B cell (primary cell): ENCODE data around the gene SLC3A2. TPM values are rescaled to one million over a fixed set of nuclear protein-coding genes. Genes with fewer than 3 reads are reported as not detected.

Experiments used
- ATAC-seq: fragments of 200-7000 bp; cut with Tn5 transposase; one replicate; pipeline ENCODE4 v1.10.0; 2021; ENCODE audit warnings: low read depth, mild to moderate bottlenecking, moderate number of reproducible peaks, moderate library complexity
- CTCF ChIA-PET: fragments of 350-600 bp; sonication (Branson Sonifier 250); formaldehyde crosslinking; loops from one replicate; lab custom pipeline; 2021; ENCODE audit warnings: antibody characterized with exemption, inconsistent platforms; lab: Charles Lee
- POLR2A ChIA-PET: fragments of 350-600 bp; sonication (Branson Sonifier 250); formaldehyde crosslinking; loops from one replicate; lab custom pipeline; 2021; ENCODE audit warnings: antibody characterized with exemption; lab: Charles Lee
- DNase-seq: peaks from one replicate; pipeline ENCODE4 v3.0.0; 2013
- H2AFZ ChIP-seq: 2 replicates; pipeline ENCODE4 v1.6.1; 2012; ENCODE audit warnings: mild to moderate bottlenecking, low read depth, low read length; ENCODE audit not compliant: insufficient read depth, poor library complexity, severe bottlenecking
- H3K27ac ChIP-seq, 2 donors: 1 replicate in 1 of 2; 2 replicates in 1 of 2; pipeline ENCODE4 v1.5.1; 2012 to 2013; ENCODE audit warnings: low read length in 2 of 2, mild to moderate bottlenecking in 2 of 2, moderate library complexity in 1 of 2
- H3K27me3 ChIP-seq, 4 experiments: fragments of 200-600 bp in 1 of 4; sonication (generic) in 1 of 4; replicated peaks in 1 of 4; 1 replicate in 2 of 4; 2 replicates in 2 of 4; pipeline versions ENCODE4 v1.6.1 to v1.7.0; 2013 to 2016; ENCODE audit warnings: low read length in 3 of 4, mild to moderate bottlenecking in 2 of 4, mixed read lengths in 1 of 4, moderate library complexity in 1 of 4; ENCODE audit not compliant: insufficient read depth in 4 of 4, control insufficient read depth in 3 of 4; ENCODE audit errors: control extremely low read depth in 1 of 4
- H3K36me3 ChIP-seq, 2 experiments: replicated peaks in 1 of 2; 1 replicate in 1 of 2; 2 replicates in 1 of 2; pipeline versions ENCODE4 v1.6.1 to v1.7.1; 2013; ENCODE audit warnings: low read length in 1 of 2; ENCODE audit not compliant: insufficient read depth in 2 of 2, control insufficient read depth in 1 of 2; ENCODE audit errors: control extremely low read depth in 1 of 2, extremely low read depth in 1 of 2
- H3K4me1 ChIP-seq, 2 donors: fragments of 200-600 bp in 1 of 2; sonication (generic) in 1 of 2; 1 replicate in 1 of 2; 2 replicates in 1 of 2; pipeline versions ENCODE4 v1.5.1 to v1.6.1; 2013 to 2017; ENCODE audit warnings: low read length in 2 of 2; ENCODE audit not compliant: control insufficient read depth in 2 of 2, insufficient read depth in 2 of 2
- H3K4me2 ChIP-seq: replicated peaks from 2 replicates; pipeline ENCODE3; 2012; ENCODE audit warnings: mild to moderate bottlenecking, low read depth, low read length; ENCODE audit not compliant: poor library complexity, severe bottlenecking
- H3K4me3 ChIP-seq, 5 experiments: fragments of 200-600 bp in 1 of 5; sonication (generic) in 1 of 5; 1 replicate in 3 of 5; 2 replicates in 2 of 5; pipeline versions ENCODE4 v1.5.1 to v1.7.0; 2011 to 2016; ENCODE audit warnings: low read length in 4 of 5, mild to moderate bottlenecking in 4 of 5, low read depth in 2 of 5, control low read depth in 1 of 5, moderate library complexity in 1 of 5; ENCODE audit not compliant: insufficient read depth in 1 of 5; ENCODE audit errors: control extremely low read depth in 1 of 5, extremely low read depth in 1 of 5
- H3K79me2 ChIP-seq: fragments of 200-600 bp; sonication (generic); one replicate; pipeline ENCODE4 v1.6.0; 2016; ENCODE audit warnings: low read length; ENCODE audit not compliant: control insufficient read depth, insufficient read depth
- H3K9ac ChIP-seq: fragments of 200-600 bp; sonication (generic); 2 replicates; pipeline ENCODE4 v1.6.1; 2017; ENCODE audit warnings: mild to moderate bottlenecking, low read length, moderate library complexity
- H3K9me3 ChIP-seq, 3 donors: one replicate each; pipeline versions ENCODE4 v1.6.1 to v1.7.1; 2013; ENCODE audit warnings: low read length in 2 of 3; ENCODE audit not compliant: control insufficient read depth in 2 of 3, insufficient read depth in 1 of 3; ENCODE audit errors: control extremely low read depth in 1 of 3
- H4K20me1 ChIP-seq: 2 replicates; pipeline ENCODE4 v1.6.0; 2012; ENCODE audit warnings: mild to moderate bottlenecking, low read length; ENCODE audit not compliant: insufficient read depth, control insufficient read depth, poor library complexity, severe bottlenecking
- H3K27ac Mint-ChIP-seq: one replicate; pipeline ENCODE4 v1.8.0; 2021; ENCODE audit warnings: mixed read lengths
- H3K27me3 Mint-ChIP-seq: one replicate; pipeline ENCODE4 v1.8.0; 2021; ENCODE audit warnings: mixed read lengths
- H3K4me1 Mint-ChIP-seq: one replicate; pipeline ENCODE4 v1.8.0; 2021; ENCODE audit warnings: mixed read lengths
- H3K4me3 Mint-ChIP-seq: one replicate; pipeline ENCODE4 v1.8.0; 2021; ENCODE audit warnings: mixed read lengths
- H3K9me3 Mint-ChIP-seq: one replicate; pipeline ENCODE4 v1.8.0; 2022; ENCODE audit warnings: mixed read lengths; ENCODE audit not compliant: insufficient read depth
- CTCF ChIP-seq: fragments of 200-600 bp; IDR thresholded peaks from one replicate; pipeline ENCODE4 v1.8.0; 2022; ENCODE audit warnings: antibody characterized with exemption, mild to moderate bottlenecking
- EZH2 ChIP-seq: IDR thresholded peaks from 2 replicates; pipeline ENCODE4 v1.6.1; 2012; ENCODE audit warnings: borderline replicate concordance, low read depth, mild to moderate bottlenecking, moderate library complexity, low read length; ENCODE audit not compliant: insufficient read depth, poor library complexity, severe bottlenecking
- WGBS: methylation state at CpG from one replicate; pipeline ENCODE4 v1.1.5; 2013; ENCODE audit warnings: missing lambda C conversion rate; ENCODE audit not compliant: insufficient coverage; 5-methylcytosine and 5-hydroxymethylcytosine counted together
- intact Hi-C: fragments of 100-400 bp; cut with micrococcal nuclease; formaldehyde crosslinking; loops from one replicate; pipeline ENCODE4 v1.10.0; 2022
- polyA plus RNA-seq: library from polyadenylated mRNA; depleted of rRNA; stranded (reverse); fragments of >200 nt; gene quantifications from 2 replicates; pipeline ENCODE4 v1.2.3, GENCODE V29; 2012
- total RNA-seq, 2 donors: library from RNA; stranded (reverse); fragments of 120-200 nt in 1 of 2; gene quantifications; 1 replicate in 1 of 2; 2 replicates in 1 of 2; pipeline versions ENCODE4 v1.2.3 to v1.2.4, GENCODE V29; 2013 to 2022

SLC3A2 gene
- total and polyA plus RNA-seq, 2 donors (not counting 1 experiment from before 2014, with no cell fraction given): 92.0 to 148 TPM

GRCh38 chr11:62850911-62851806, 29.5 kb upstream of the SLC3A2 start:
- H3K4me2 ChIP-seq: no peak overlapping the region
- ChIA-PET POLR2A (interaction anchor here (0.6 to 3.5 kb wide), 8 partner anchors 8 to 229 kb away, joined by 3 to 24 read pairs (median 4); partner anchors contain the start of genes B3GAT3, C11orf98, CSKMT and GANAB), CTCF (interaction anchor here (0.8 to 1.9 kb wide), 4 partner anchors 8 to 65 kb away, joined by 3 to 7 read pairs (median 4); no protein-coding TSS in a partner anchor)
- peaks cover 34 to 41% of the 10 kb centered on the region in 2 donors for H3K4me1 ChIP-seq
- H2AFZ ChIP-seq: no peak overlapping the region
- ATAC-seq: no peak
- peaks cover 17 to 39% of the 10 kb centered on the region in 2 experiments for H3K36me3 ChIP-seq
- no peak overlapping the region for H3K9ac ChIP-seq
- H3K4me3 Mint-ChIP-seq: no peak overlapping the region
- no peak for TF ChIP-seq CTCF
- TF ChIP-seq EZH2: no peak
- no peak overlapping the region for H3K4me3 ChIP-seq
- H3K27me3 Mint-ChIP-seq: no peaks in the 10 kb centered on the region
- no peaks in the 10 kb centered on the region for H3K9me3 ChIP-seq
- intact Hi-C loops: no loop called here
- peak overlapping the region; percentile 70 for H3K27ac Mint-ChIP-seq
- H3K27ac ChIP-seq: peak overlapping the region in 1 of 2 donors; percentile 9
- peaks cover 34% of the 10 kb centered on the region for H3K79me2 ChIP-seq
- H3K4me1 Mint-ChIP-seq: peaks cover 48% of the 10 kb centered on the region
- 66% methylated on average over 9 of the region's 15 CpGs for WGBS
- DNase-seq: no peak
- no peaks in the 10 kb centered on the region for H3K9me3 Mint-ChIP-seq
- peaks cover 26% of the 10 kb centered on the region for H4K20me1 ChIP-seq
- no peaks in the 10 kb centered on the region for H3K27me3 ChIP-seq
